ENCODE results near the gene CERK. TPM values are rescaled to one million over a fixed set of nuclear protein-coding genes. Genes with fewer than 3 reads are reported as not detected.
"Not testable (repeated sequence)": the region's sequence is repeated elsewhere in the genome, so short reads cannot be mapped to it uniquely, and the experiment has no call there.

Gene CERK
- total RNA-seq, 2 experiments from 2014 or later = 38.1 to 41.3 TPM

GRCh38 chr22:46642840-46643480 is 95.1 kb downstream of the CERK start:
- not testable (repeated sequence) for H3K4me3 Mint-ChIP-seq, H3K4me1 Mint-ChIP-seq, H3K9me3 Mint-ChIP-seq, H3K27me3 Mint-ChIP-seq, DNase-seq, H3K36me3 Mint-ChIP-seq, H3K27ac Mint-ChIP-seq

GRCh38 chr22:46641811-46642266 is 96.2 kb downstream of the CERK start:
- no peak for DNase-seq
- H3K27ac Mint-ChIP-seq = no peak overlapping the region
- no peaks in the 10 kb centered on the region for H3K4me1 Mint-ChIP-seq
- no peaks in the 10 kb centered on the region for H3K27me3 Mint-ChIP-seq
- H3K9me3 Mint-ChIP-seq = no peaks in the 10 kb centered on the region
- H3K36me3 Mint-ChIP-seq = peaks cover 3% of the 10 kb centered on the region
- H3K4me3 Mint-ChIP-seq = no peak overlapping the region

GRCh38 chr22:46640293-46641055 is 97.6 kb downstream of the CERK start:
- Mint-ChIP-seq H3K4me3 (no peak overlapping the region), H3K36me3 (peaks cover 3% of the 10 kb centered on the region), H3K27ac (no peak overlapping the region), H3K9me3 (no peaks in the 10 kb centered on the region), H3K4me1 (no peaks in the 10 kb centered on the region), H3K27me3 (no peaks in the 10 kb centered on the region)
- no peak for DNase-seq

- no peak overlapping the region for H3K4me3 Mint-ChIP-seq
- DNase-seq = no peak
- H3K27ac Mint-ChIP-seq = no peak overlapping the region
- no peaks in the 10 kb centered on the region for H3K27me3 Mint-ChIP-seq
- H3K9me3 Mint-ChIP-seq = no peaks in the 10 kb centered on the region
- H3K4me1 Mint-ChIP-seq = no peaks in the 10 kb centered on the region
- H3K36me3 Mint-ChIP-seq = peaks cover 3% of the 10 kb centered on the region
Observed at GRCh38 chr22:46639843-46640242, 98.2 kb downstream of the CERK start.

GRCh38 chr22:46638601-46639431 is 99.2 kb downstream of the CERK start:
- Mint-ChIP-seq H3K9me3 (no peaks in the 10 kb centered on the region), H3K27ac (no peak overlapping the region), H3K27me3 (no peaks in the 10 kb centered on the region), H3K36me3 (peaks cover 3% of the 10 kb centered on the region), H3K4me1 (no peaks in the 10 kb centered on the region), H3K4me3 (no peak overlapping the region)
- no peak for DNase-seq

- H3K9me3 Mint-ChIP-seq = no peaks in the 10 kb centered on the region
- peaks cover 3% of the 10 kb centered on the region for H3K36me3 Mint-ChIP-seq
- DNase-seq = no peak
- H3K4me1 Mint-ChIP-seq = no peaks in the 10 kb centered on the region
- H3K4me3 Mint-ChIP-seq = no peak overlapping the region
- H3K27me3 Mint-ChIP-seq = no peaks in the 10 kb centered on the region
- no peak overlapping the region for H3K27ac Mint-ChIP-seq
Observed at GRCh38 chr22:46637711-46638600, 100.1 kb downstream of the CERK start.

- H3K4me3 Mint-ChIP-seq = no peak overlapping the region
- no peaks in the 10 kb centered on the region for H3K9me3 Mint-ChIP-seq
- no peaks in the 10 kb centered on the region for H3K4me1 Mint-ChIP-seq
- no peak for DNase-seq
- H3K27ac Mint-ChIP-seq = no peak overlapping the region
- H3K36me3 Mint-ChIP-seq = peaks cover under 1% of the 10 kb centered on the region
- H3K27me3 Mint-ChIP-seq = no peaks in the 10 kb centered on the region
Observed at GRCh38 chr22:46636221-46637002, 101.6 kb downstream of the CERK start.

- no peak for DNase-seq
- Mint-ChIP-seq H3K27ac (no peak overlapping the region), H3K4me1 (no peaks in the 10 kb centered on the region), H3K36me3 (no peaks in the 10 kb centered on the region), H3K27me3 (no peaks in the 10 kb centered on the region), H3K9me3 (no peaks in the 10 kb centered on the region), H3K4me3 (no peak overlapping the region)
Observed at GRCh38 chr22:46635756-46636155, 102.3 kb downstream of the CERK start.

- H3K27me3 Mint-ChIP-seq, H3K27ac Mint-ChIP-seq, H3K4me3 Mint-ChIP-seq, H3K36me3 Mint-ChIP-seq, H3K4me1 Mint-ChIP-seq, DNase-seq, H3K9me3 Mint-ChIP-seq: not testable (repeated sequence)
Observed at GRCh38 chr22:46634973-46635685, 102.9 kb downstream of the CERK start.

Other genes with a start within 250 kb of the CERK start
- under 1 TPM; 0.04 to 0.14 TPM for gene CELSR1, start 200.6 kb downstream of the CERK start, total RNA-seq
- gene GRAMD4, start 117.9 kb downstream of the CERK start, total RNA-seq = 10 to 100 TPM; 20.7 to 20.9 TPM
- gene TBC1D22A, start 24.4 kb upstream of the CERK start, total RNA-seq = 10 to 100 TPM; 42.1 to 42.4 TPM

Measured in activated naive CD8-positive, alpha-beta T cell treated with anti-CD3 and anti-CD28 coated beads for 36 hours (primary cell).